ENCODE data around the gene CEL.

CEL gene

DNA sequence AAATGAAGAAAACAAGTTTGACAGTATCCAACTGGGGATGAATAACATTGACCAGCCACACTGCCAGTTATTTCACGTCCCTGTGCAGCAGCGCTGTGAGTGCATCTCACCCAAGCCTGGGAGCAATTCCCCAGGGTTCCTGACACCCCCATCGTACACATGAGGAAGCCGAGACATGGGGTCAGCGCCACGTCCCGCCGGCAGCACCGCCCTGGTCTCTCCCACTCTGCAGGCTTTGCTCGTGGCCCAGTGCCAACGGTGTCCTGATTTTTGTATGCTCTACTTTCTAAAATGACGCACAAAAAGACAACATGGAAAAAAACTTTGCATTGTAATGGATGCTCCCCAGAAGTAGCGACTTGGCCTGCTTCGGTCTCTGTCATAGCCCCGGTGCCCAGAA is 16.6 kb upstream of the CEL start:
- TF ChIP-seq, protein P1, sequence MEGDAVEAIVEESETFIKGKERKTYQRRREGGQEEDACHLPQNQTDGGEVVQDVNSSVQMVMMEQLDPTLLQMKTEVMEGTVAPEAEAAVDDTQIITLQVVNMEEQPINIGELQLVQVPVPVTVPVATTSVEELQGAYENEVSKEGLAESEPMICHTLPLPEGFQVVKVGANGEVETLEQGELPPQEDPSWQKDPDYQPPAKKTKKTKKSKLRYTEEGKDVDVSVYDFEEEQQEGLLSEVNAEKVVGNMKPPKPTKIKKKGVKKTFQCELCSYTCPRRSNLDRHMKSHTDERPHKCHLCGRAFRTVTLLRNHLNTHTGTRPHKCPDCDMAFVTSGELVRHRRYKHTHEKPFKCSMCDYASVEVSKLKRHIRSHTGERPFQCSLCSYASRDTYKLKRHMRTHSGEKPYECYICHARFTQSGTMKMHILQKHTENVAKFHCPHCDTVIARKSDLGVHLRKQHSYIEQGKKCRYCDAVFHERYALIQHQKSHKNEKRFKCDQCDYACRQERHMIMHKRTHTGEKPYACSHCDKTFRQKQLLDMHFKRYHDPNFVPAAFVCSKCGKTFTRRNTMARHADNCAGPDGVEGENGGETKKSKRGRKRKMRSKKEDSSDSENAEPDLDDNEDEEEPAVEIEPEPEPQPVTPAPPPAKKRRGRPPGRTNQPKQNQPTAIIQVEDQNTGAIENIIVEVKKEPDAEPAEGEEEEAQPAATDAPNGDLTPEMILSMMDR (IDR thresholded peaks at IDR 0.05; ENCODE audit: low read length, missing control alignments), result no peak
- DNase-seq (ENCODE audit: low read depth), result no peak
- no peak overlapping the region for H3K4me3 ChIP-seq (replicated peaks; ENCODE audit: low read depth, low read length)

DNA sequence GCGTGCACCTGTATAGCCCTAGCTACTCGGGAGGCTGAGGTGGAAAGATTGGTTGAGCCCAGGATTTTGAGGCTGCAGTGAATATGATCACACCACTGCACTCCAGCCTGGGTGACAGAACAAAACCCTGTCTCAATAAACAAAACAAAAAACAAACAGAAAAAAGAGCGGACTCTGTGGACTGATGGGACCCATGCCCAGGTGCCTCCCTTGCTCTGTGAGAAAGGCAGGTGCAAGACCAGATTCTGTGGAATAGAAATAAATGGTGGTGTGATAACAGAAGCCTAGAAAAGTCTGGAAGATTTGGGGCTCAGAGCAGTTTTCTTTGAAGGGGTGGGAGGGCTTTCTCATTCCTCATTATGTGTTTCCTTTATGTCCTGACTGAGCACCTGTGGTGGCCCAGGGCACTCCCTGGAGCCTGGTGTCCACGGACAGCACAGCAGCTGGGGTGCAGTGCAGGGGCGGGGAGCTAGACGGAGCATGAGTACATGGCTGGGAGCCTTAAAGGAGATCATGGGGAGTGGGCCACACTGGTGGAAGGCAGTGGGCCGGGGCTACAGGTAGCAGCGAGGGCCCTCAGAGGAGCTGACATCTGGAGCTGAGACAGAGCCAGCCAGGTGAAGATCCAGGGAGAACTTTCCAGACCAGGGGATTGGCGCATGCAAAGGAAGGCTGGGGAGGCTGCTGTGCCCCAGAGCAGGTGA is 15.4 kb upstream of the CEL start:
- no peak for DNase-seq (ENCODE audit: low read depth)
- H3K4me3 ChIP-seq (replicated peaks; ENCODE audit: low read depth, low read length), result no peak overlapping the region
- TF ChIP-seq, protein P1 (IDR thresholded peaks at IDR 0.05; ENCODE audit: low read length, missing control alignments), result no peak

DNA sequence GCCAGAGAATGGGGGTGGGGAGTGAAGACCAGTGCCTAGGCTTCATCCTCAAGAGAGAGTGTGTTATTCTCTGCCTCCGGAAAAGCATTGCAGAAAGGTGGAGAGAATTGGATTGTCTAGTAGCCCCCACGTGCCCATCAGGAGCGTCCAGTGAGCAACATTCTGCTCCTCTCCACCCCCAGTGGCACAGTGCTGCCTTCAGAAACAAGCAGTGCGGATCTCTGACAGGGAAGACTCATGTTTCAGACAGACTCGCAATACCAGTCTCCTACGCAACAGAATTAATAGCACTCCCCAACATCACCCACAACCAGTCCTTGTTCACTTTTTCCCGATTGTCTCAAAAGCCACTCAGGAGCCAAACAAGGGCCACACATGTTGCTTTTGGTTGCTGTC is 14.9 kb upstream of the CEL start:
- DNase-seq (ENCODE audit: low read depth), result no peak
- H3K4me3 ChIP-seq (replicated peaks; ENCODE audit: low read depth, low read length), result no peak overlapping the region
- TF ChIP-seq, protein P1 (IDR thresholded peaks at IDR 0.05; ENCODE audit: low read length, missing control alignments), result no peak

DNA sequence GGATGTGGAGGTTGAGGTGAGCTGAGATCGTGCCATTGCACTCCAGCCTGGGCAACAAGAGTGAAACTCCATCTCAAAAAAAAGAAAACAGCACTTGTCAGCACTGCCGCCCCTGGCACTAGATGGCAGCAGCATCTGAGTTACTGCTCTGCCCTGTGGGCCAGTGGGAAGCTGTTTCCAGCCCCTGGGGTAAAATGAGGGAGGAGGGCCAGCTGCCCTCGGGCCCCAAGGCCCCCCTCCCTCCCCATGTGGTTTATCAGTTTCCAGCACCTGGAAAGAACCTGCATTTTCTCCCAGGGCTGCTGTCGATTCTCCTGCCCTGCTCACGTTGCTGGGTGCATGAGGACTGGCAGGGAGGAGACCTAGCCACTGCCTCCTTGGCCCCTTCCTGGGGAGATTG is 13.2 kb upstream of the CEL start:
- no peak overlapping the region for H3K4me3 ChIP-seq (replicated peaks; ENCODE audit: low read depth, low read length)
- TF ChIP-seq, protein P1 (IDR thresholded peaks at IDR 0.05; ENCODE audit: low read length, missing control alignments), result peak; percentile 37
- peak; percentile 26 for DNase-seq (ENCODE audit: low read depth)

DNA sequence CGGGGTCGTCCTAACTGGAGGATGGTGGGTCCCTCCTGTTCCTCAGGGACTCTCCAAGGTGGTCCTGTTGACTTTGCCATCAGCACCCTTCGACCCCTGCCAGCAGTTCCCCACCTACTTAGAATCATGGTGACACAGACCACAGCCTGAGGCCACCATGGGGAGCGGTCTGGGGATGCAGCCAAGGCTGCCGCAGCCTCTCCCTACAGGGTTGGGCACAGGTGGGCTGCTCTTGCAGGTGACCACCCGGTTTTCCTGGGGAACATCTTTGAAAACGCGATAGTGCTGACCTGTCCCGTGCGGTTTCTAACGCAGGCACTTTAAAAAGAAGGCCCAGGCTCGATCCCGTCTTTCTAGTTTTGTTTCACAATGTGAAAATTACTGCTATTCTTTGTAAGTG is 12.7 kb upstream of the CEL start:
- DNase-seq (ENCODE audit: low read depth), result no peak
- TF ChIP-seq, protein P1 (IDR thresholded peaks at IDR 0.05; ENCODE audit: low read length, missing control alignments), result no peak
- H3K4me3 ChIP-seq (replicated peaks; ENCODE audit: low read depth, low read length), result no peak overlapping the region

DNA sequence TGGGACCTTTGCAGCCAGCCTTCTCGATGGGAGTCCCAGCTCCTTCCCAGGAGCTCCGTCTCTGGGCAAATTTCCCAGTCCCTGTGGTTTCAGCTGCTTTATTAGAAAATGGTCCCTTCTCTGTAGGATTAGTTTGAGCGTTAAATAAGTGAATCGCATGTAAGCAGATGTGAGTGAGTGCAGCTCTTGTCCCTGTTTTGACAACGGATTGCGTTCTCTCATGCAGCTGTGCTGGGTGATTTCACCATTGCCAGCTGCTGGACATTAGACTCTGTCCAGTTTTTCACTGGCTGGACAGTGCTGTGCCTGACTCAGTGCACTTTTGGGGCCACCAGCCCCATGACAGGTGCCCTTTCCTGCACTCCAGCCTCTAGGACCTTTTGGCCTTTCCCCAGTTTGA is 11.6 kb upstream of the CEL start:
- H3K4me3 ChIP-seq (replicated peaks; ENCODE audit: low read depth, low read length), result no peak overlapping the region
- TF ChIP-seq, protein P1 (IDR thresholded peaks at IDR 0.05; ENCODE audit: low read length, missing control alignments), result no peak
- no peak for DNase-seq (ENCODE audit: low read depth)

DNA sequence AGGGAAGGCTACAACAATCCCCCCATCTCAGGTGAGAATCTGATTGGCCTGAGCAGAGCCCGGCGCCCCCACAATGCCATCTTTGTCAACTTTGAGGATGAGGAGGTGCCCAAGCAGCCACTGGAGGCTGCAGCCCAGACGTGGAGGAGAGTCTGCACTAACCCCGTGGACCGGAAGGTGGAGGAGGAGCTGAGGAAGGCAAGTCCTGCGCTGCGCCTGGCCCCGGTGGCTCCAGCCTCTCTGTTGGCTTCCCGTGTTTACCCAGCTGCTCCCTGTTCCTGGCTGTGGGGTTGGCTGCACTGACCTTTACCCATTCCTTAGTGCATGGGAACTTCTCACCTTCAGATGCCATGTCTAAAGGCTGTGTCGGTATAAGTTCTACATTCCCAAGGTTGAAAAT is 11.0 kb upstream of the CEL start:
- no peak overlapping the region for H3K4me3 ChIP-seq (replicated peaks; ENCODE audit: low read depth, low read length)
- TF ChIP-seq, protein P1 (IDR thresholded peaks at IDR 0.05; ENCODE audit: low read length, missing control alignments), result no peak
- no peak for DNase-seq (ENCODE audit: low read depth)

Measured in fibroblast of pulmonary artery (primary cell).